HCT116 (cell line): Measurements from ENCODE around the gene SAXO2. TPM values are rescaled to one million over a fixed set of nuclear protein-coding genes. Genes with fewer than 3 reads are reported as not detected.

Source experiments
- ATAC-seq: fragments of 200-7000 bp; cut with Tn5 transposase; 2 replicates; pipeline ENCODE4 v1.9.1; 2020; ENCODE audit warnings: mild to moderate bottlenecking, moderate library complexity
- BruUV-seq: library from RNA; stranded (reverse); fragments of 400-500 nt; replicated peaks from 2 replicates; lab custom pipeline; 2021; lab: Mats Ljungman, UMichigan
- CTCF ChIA-PET: fragments of 300-600 bp; sonication (Branson Sonifier 250); formaldehyde crosslinking; loops from one replicate; lab custom pipeline; 2021; ENCODE audit warnings: antibody characterized with exemption; lab: Charles Lee
- POLR2A ChIA-PET: fragments of 300-600, 350-600 bp; sonication (Branson Sonifier 250); formaldehyde crosslinking; loops from one replicate; lab custom pipeline; 2021; ENCODE audit warnings: antibody characterized with exemption; lab: Charles Lee
- RAD21 ChIA-PET, 2 experiments: fragments of 300-600 bp; sonication (Branson Sonifier 250); formaldehyde crosslinking; loops; one replicate each; lab custom pipeline; 2023; ENCODE audit warnings: low total read pairs in 2 of 2; ENCODE audit not compliant: uncharacterized antibody in 2 of 2, unreplicated experiment in 2 of 2, low non-redundant PET in 1 of 2; lab: Charles Lee
- DNase-seq: peaks from one replicate; pipeline ENCODE4 v3.0.0-alpha.2; 2010; ENCODE audit warnings: low read depth, low spot score
- H2AFZ ChIP-seq: fragments of 200-600 bp; shearing (Covaris generic), sonication (generic); 2 replicates; pipeline ENCODE4 v1.6.1; 2017; ENCODE audit warnings: low read depth, mixed run types, mixed read lengths, antibody characterized with exemption, low read length; ENCODE audit not compliant: poor library complexity, severe bottlenecking
- H3K27ac ChIP-seq: 2 replicates; pipeline ENCODE4 v1.5.1; 2012; ENCODE audit warnings: low read depth, low read length
- H3K27me3 ChIP-seq: fragments of 200-600 bp; sonication (generic); 2 replicates; pipeline ENCODE4 v1.6.1; 2016; ENCODE audit warnings: mixed run types, low read length, mixed read lengths; ENCODE audit not compliant: insufficient read depth
- H3K36me3 ChIP-seq, 2 experiments: fragments of 200-500 bp in 1 of 2; fragments of 200-600 bp in 1 of 2; sonication (Bioruptor generic) in 1 of 2; sonication (generic) in 1 of 2; 2 replicates each; pipeline versions ENCODE4 v1.5.1 to v1.6.1; 2014 to 2016; ENCODE audit warnings: low read length in 2 of 2, inconsistent platforms in 1 of 2, mixed read lengths in 1 of 2, mixed run types in 1 of 2; ENCODE audit not compliant: insufficient read depth in 2 of 2, control insufficient read depth in 1 of 2
- H3K4me1 ChIP-seq, 2 experiments: fragments of 200-600 bp in 1 of 2; sonication (generic) in 1 of 2; 2 replicates each; pipeline versions ENCODE4 v1.5.1 to v1.6.1; 2012 to 2017; ENCODE audit warnings: low read length in 2 of 2, inconsistent platforms in 1 of 2, mild to moderate bottlenecking in 1 of 2, mixed read lengths in 1 of 2, mixed run types in 1 of 2, moderate library complexity in 1 of 2; ENCODE audit not compliant: insufficient read depth in 2 of 2, control insufficient read depth in 1 of 2
- H3K4me2 ChIP-seq: fragments of 200-600 bp; sonication (generic); 2 replicates; pipeline ENCODE4 v1.6.1; 2017; ENCODE audit warnings: mixed run types, low read length, mixed read lengths
- H3K4me3 ChIP-seq, 2 experiments: fragments of 200-600 bp in 1 of 2; sonication (generic) in 1 of 2; replicated peaks in 1 of 2; 2 replicates each; pipeline ENCODE4 v1.5.1; 2011 to 2016; ENCODE audit warnings: low read length in 2 of 2, control low read depth in 1 of 2, low read depth in 1 of 2, mild to moderate bottlenecking in 1 of 2, mixed read lengths in 1 of 2, mixed run types in 1 of 2
- H3K79me2 ChIP-seq: fragments of 200-600 bp; sonication (generic); 2 replicates; pipeline ENCODE4 v1.6.1; 2017; ENCODE audit warnings: mild to moderate bottlenecking, mixed run types, low read length, moderate library complexity, mixed read lengths; ENCODE audit not compliant: insufficient read depth
- H3K9ac ChIP-seq: fragments of 200-600 bp; sonication (generic); 2 replicates; pipeline ENCODE4 v1.6.1; 2016; ENCODE audit warnings: low read length, mixed read lengths
- H3K9me2 ChIP-seq: fragments of 200-600 bp; sonication (generic), shearing (Covaris generic); 2 replicates; pipeline ENCODE4 v1.6.1; 2017; ENCODE audit warnings: mixed run types, mild to moderate bottlenecking, moderate library complexity; ENCODE audit not compliant: insufficient read depth
- H3K9me3 ChIP-seq, 2 experiments: fragments of 200-500 bp in 1 of 2; fragments of 200-600 bp in 1 of 2; sonication (Bioruptor generic) in 1 of 2; sonication (generic) in 1 of 2; 2 replicates each; pipeline ENCODE4 v1.6.1; 2014 to 2017; ENCODE audit warnings: low read length in 2 of 2, mixed read lengths in 2 of 2, inconsistent platforms in 1 of 2, low read depth in 1 of 2, mild to moderate bottlenecking in 1 of 2, mixed run types in 1 of 2, moderate library complexity in 1 of 2; ENCODE audit not compliant: control insufficient read depth in 1 of 2, insufficient read depth in 1 of 2
- H4K20me1 ChIP-seq: fragments of 200-600 bp; sonication (generic), shearing (Covaris generic); 2 replicates; pipeline ENCODE4 v1.6.1; 2017; ENCODE audit warnings: mixed run types, mild to moderate bottlenecking, moderate library complexity; ENCODE audit not compliant: insufficient read depth
- CBX3 ChIP-seq: IDR thresholded peaks from 2 replicates; pipeline ENCODE4 v1.6.1; 2012; ENCODE audit warnings: low read depth
- CEBPB ChIP-seq: IDR thresholded peaks from 2 replicates; pipeline ENCODE4 v1.6.1; 2012; ENCODE audit warnings: low read depth
- CTCF ChIP-seq, 3 experiments: fragments of 200-600 bp in 1 of 3; sonication (generic) in 1 of 3; IDR thresholded peaks in 2 of 3; conservative IDR thresholded peaks in 1 of 3; 2 replicates each; pipeline ENCODE4 v1.5.1; 2012 to 2017; ENCODE audit warnings: low read depth in 2 of 3, low read length in 2 of 3, antibody characterized with exemption in 1 of 3, borderline replicate concordance in 1 of 3, control low read depth in 1 of 3, mild to moderate bottlenecking in 1 of 3, mixed read lengths in 1 of 3, mixed run types in 1 of 3, moderate library complexity in 1 of 3; ENCODE audit not compliant: insufficient read depth in 1 of 3
- EGR1 ChIP-seq: IDR thresholded peaks from 2 replicates; pipeline ENCODE4 v1.6.1; 2012; ENCODE audit warnings: low read depth
- ELF1 ChIP-seq: IDR thresholded peaks from 2 replicates; pipeline ENCODE4 v1.6.1; 2012; ENCODE audit warnings: low read depth, borderline replicate concordance
- EZH2 ChIP-seq: fragments of 200-600 bp; sonication (generic); IDR thresholded peaks from 2 replicates; pipeline ENCODE4 v1.6.1; 2017; ENCODE audit warnings: antibody characterized with exemption, mixed run types
- EZH2phosphoT487 ChIP-seq: fragments of 200-600 bp; IDR thresholded peaks from 2 replicates; pipeline ENCODE4 v1.6.1; 2018; ENCODE audit warnings: antibody characterized with exemption, borderline replicate concordance
- FOSL1 ChIP-seq: IDR thresholded peaks from 2 replicates; pipeline ENCODE4 v1.6.1; 2012; ENCODE audit warnings: low read depth
- MAX ChIP-seq: IDR thresholded peaks from 2 replicates; pipeline ENCODE4 v1.6.1; 2012
- POLR2A ChIP-seq: IDR thresholded peaks from 2 replicates; pipeline ENCODE4 v1.7.0; 2011; ENCODE audit warnings: borderline replicate concordance; ENCODE audit not compliant: insufficient read depth, insufficient read length; ENCODE audit errors: extremely low read depth
- POLR2AphosphoS5 ChIP-seq: IDR thresholded peaks from 2 replicates; pipeline ENCODE4 v1.6.1; 2011; ENCODE audit warnings: mild to moderate bottlenecking, low read depth, low read length, moderate library complexity
- RAD21 ChIP-seq: IDR thresholded peaks from 2 replicates; pipeline ENCODE4 v1.6.1; 2012; ENCODE audit warnings: low read depth, mild to moderate bottlenecking
- SIN3A ChIP-seq: IDR thresholded peaks from 2 replicates; pipeline ENCODE4 v1.6.1; 2012; ENCODE audit warnings: low read depth
- SRF ChIP-seq: IDR thresholded peaks from 2 replicates; pipeline ENCODE4 v1.6.1; 2012; ENCODE audit warnings: low read depth
- TCF7L2 ChIP-seq: IDR thresholded peaks from 2 replicates; pipeline ENCODE4 v1.7.0; 2011; ENCODE audit warnings: borderline replicate concordance, inconsistent platforms; ENCODE audit not compliant: insufficient read depth, insufficient read length; ENCODE audit errors: extremely low read depth
- ZFX ChIP-seq: fragments of 450-650 bp; IDR thresholded peaks from 2 replicates; pipeline ENCODE4 v1.6.1; 2017
- intact Hi-C: fragments of 100-400 bp; cut with micrococcal nuclease; formaldehyde crosslinking; loops from 2 replicates; pipeline ENCODE4 v1.10.0; 2022
- total RNA-seq: library from RNA; stranded (reverse); gene quantifications from one replicate; pipeline ENCODE4 v1.2.1, GENCODE V29; 2021; ENCODE audit not compliant: unreplicated experiment
- TF ChIP-seq, protein P1 (sequence below): IDR thresholded peaks from 2 replicates; pipeline ENCODE4 v1.6.1; 2012

SAXO2 gene
- total RNA-seq, 1 experiment from 2014 or later = 5.7 TPM

DNA sequence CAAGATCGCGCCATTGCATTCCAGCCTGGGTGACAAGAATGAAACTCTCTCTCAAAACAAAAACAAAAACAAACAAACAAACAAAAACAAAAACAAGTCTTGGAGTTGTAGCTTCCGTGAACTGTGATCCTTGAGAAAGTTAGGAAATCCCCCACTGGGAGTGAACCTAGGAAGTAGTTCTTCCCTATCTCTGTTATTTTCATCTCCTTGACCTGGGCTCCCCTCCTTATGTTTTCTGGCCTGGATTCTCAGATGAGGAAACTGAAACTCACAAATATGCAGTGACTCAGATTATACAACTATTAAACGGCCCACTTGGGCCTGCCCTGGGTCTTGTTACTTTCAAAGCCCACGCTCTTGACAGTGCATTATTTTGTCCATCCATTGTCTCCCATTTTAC, 29.7 kb downstream of the SAXO2 start:
- DNase-seq (no peak), ATAC-seq (no peak)
- Histone ChIP-seq H2AFZ (no peak overlapping the region), H3K27ac (no peak overlapping the region), H3K4me3 (no peak overlapping the region), H3K36me3 (no peaks in the 10 kb centered on the region), H3K4me1 (no peaks in the 10 kb centered on the region), H3K9me3 (no peaks in the 10 kb centered on the region), H3K27me3 (no peaks in the 10 kb centered on the region), H3K4me2 (no peak overlapping the region), H4K20me1 (no peaks in the 10 kb centered on the region), H3K9ac (no peak overlapping the region), H3K9me2 (no peaks in the 10 kb centered on the region), H3K79me2 (no peaks in the 10 kb centered on the region)
- ChIA-PET RAD21 (no interaction called here), CTCF (no interaction called here), POLR2A (no interaction called here)
- intact Hi-C loops = no loop called here
- no TSS peak for BruUV-seq
- no peak for TF ChIP-seq EGR1
- no peak for TF ChIP-seq ELF1
- TF ChIP-seq CBX3 = no peak
- TF ChIP-seq SIN3A = no peak
- TF ChIP-seq EZH2 = no peak
- TF ChIP-seq SRF = no peak
- TF ChIP-seq, all 23 proteins: peak for 0

GRCh38 chr15:82294061-82294690, 31.6 kb downstream of the SAXO2 start:
- Histone ChIP-seq H3K27me3 (no peaks in the 10 kb centered on the region), H4K20me1 (no peaks in the 10 kb centered on the region), H3K4me1 (no peaks in the 10 kb centered on the region), H3K9me3 (no peaks in the 10 kb centered on the region), H3K4me3 (no peak overlapping the region), H3K9ac (no peak overlapping the region), H3K4me2 (no peak overlapping the region), H2AFZ (no peak overlapping the region), H3K36me3 (no peaks in the 10 kb centered on the region), H3K9me2 (no peaks in the 10 kb centered on the region), H3K79me2 (no peaks in the 10 kb centered on the region), H3K27ac (no peak overlapping the region)
- DNase-seq = no peak
- BruUV-seq = no TSS peak
- ChIA-PET POLR2A (no interaction called here), RAD21 (no interaction called here), CTCF (no interaction called here)
- intact Hi-C loops = no loop called here
- no peak for ATAC-seq
- TF ChIP-seq, protein P1, sequence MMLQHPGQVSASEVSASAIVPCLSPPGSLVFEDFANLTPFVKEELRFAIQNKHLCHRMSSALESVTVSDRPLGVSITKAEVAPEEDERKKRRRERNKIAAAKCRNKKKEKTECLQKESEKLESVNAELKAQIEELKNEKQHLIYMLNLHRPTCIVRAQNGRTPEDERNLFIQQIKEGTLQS = no peak
- no peak for TF ChIP-seq POLR2AphosphoS5
- TF ChIP-seq SRF = no peak
- no peak for TF ChIP-seq MAX
- no peak for TF ChIP-seq CTCF (IDR thresholded peaks at IDR 0.05 in 2 of 3, conservative IDR thresholded peaks at IDR 0.05 in 1 of 3; ENCODE audit: borderline replicate concordance in 1 of 3, insufficient read depth in 1 of 3, low read depth in 2 of 3, low read length in 2 of 3)
- TF ChIP-seq POLR2A = no peak
- TF ChIP-seq EGR1 = no peak
- TF ChIP-seq ELF1 = no peak
- no peak for TF ChIP-seq TCF7L2
- no peak for TF ChIP-seq CEBPB
- no peak for TF ChIP-seq FOSL1
- no peak for TF ChIP-seq SIN3A
- TF ChIP-seq ZFX = no peak
- TF ChIP-seq EZH2phosphoT487 = no peak
- TF ChIP-seq RAD21 = no peak
